ENCODE data around the gene COG7. TPM values are rescaled to one million over a fixed set of nuclear protein-coding genes. Genes with fewer than 3 reads are reported as not detected.
"Not testable (repeated sequence)": the region's sequence is repeated elsewhere in the genome, so short reads cannot be mapped to it uniquely, and the experiment has no call there.

COG7 gene
- total RNA-seq, 1 donor from 2014 or later: 7.1 TPM

- H3K4me3 ChIP-seq (ENCODE audit: low read depth, low read length): no peak overlapping the region
- peak; percentile 100 for DNase-seq (ENCODE audit: low read depth)
Observed at GRCh38 chr16:23466162-23466885, 13.3 kb upstream of the COG7 start.

GRCh38 chr16:23465179-23465578, 12.2 kb upstream of the COG7 start:
- DNase-seq (ENCODE audit: low read depth) (no peak), FAIRE-seq (no peak)
- no peaks in the 10 kb centered on the region for H3K27me3 ChIP-seq (ENCODE audit: control insufficient read depth, insufficient read depth, low read length)
- H3K4me3 ChIP-seq (ENCODE audit: low read depth, low read length): no peak overlapping the region
- TF ChIP-seq CTCF (IDR thresholded peaks at IDR 0.05; ENCODE audit: insufficient read depth, low read length, severe bottlenecking): no peak
- peaks cover 9% of the 10 kb centered on the region for H3K36me3 ChIP-seq (ENCODE audit: control insufficient read depth, insufficient read depth, low read length)

More at GRCh38 chr16:23466162-23466885, 13.3 kb upstream of the COG7 start:
- Histone ChIP-seq H3K36me3 (ENCODE audit: control insufficient read depth, insufficient read depth, low read length) (peaks cover 9% of the 10 kb centered on the region), H3K27me3 (ENCODE audit: control insufficient read depth, insufficient read depth, low read length) (no peaks in the 10 kb centered on the region)
- no peak for TF ChIP-seq CTCF (IDR thresholded peaks at IDR 0.05; ENCODE audit: insufficient read depth, low read length, severe bottlenecking)
- peak; percentile 75 for FAIRE-seq

GRCh38 chr16:23464196-23464595, 11.2 kb upstream of the COG7 start:
- no peak for DNase-seq (ENCODE audit: low read depth)
- no peak for FAIRE-seq
- H3K4me3 ChIP-seq (ENCODE audit: low read depth, low read length): no peak overlapping the region
- no peaks in the 10 kb centered on the region for H3K27me3 ChIP-seq (ENCODE audit: control insufficient read depth, insufficient read depth, low read length)
- peaks cover 9% of the 10 kb centered on the region for H3K36me3 ChIP-seq (ENCODE audit: control insufficient read depth, insufficient read depth, low read length)
- TF ChIP-seq CTCF (IDR thresholded peaks at IDR 0.05; ENCODE audit: insufficient read depth, low read length, severe bottlenecking): no peak

- H3K4me3 ChIP-seq (ENCODE audit: low read depth, low read length); FAIRE-seq; H3K36me3 ChIP-seq (ENCODE audit: control insufficient read depth, insufficient read depth, low read length); DNase-seq (ENCODE audit: low read depth); H3K27me3 ChIP-seq (ENCODE audit: control insufficient read depth, insufficient read depth, low read length): not testable (repeated sequence)
Observed at GRCh38 chr16:23462994-23463393, 10.0 kb upstream of the COG7 start.

GRCh38 chr16:23453338-23454052, 506 bp upstream of the COG7 start:
- DNase-seq (ENCODE audit: low read depth) (no peak), FAIRE-seq (no peak)
- no peaks in the 10 kb centered on the region for H3K27me3 ChIP-seq (ENCODE audit: control insufficient read depth, insufficient read depth, low read length)
- no peaks in the 10 kb centered on the region for H3K36me3 ChIP-seq (ENCODE audit: control insufficient read depth, insufficient read depth, low read length)
- H3K4me3 ChIP-seq (ENCODE audit: low read depth, low read length): peak overlapping the region; percentile 100
- TF ChIP-seq CTCF (IDR thresholded peaks at IDR 0.05; ENCODE audit: insufficient read depth, low read length, severe bottlenecking): no peak

GRCh38 chr16:23452221-23452571, 793 bp downstream of the COG7 start:
- Histone ChIP-seq H3K4me3 (ENCODE audit: low read depth, low read length) (peak overlapping the region; percentile 100), H3K36me3 (ENCODE audit: control insufficient read depth, insufficient read depth, low read length) (no peaks in the 10 kb centered on the region), H3K27me3 (ENCODE audit: control insufficient read depth, insufficient read depth, low read length) (no peaks in the 10 kb centered on the region)
- TF ChIP-seq CTCF (IDR thresholded peaks at IDR 0.05; ENCODE audit: insufficient read depth, low read length, severe bottlenecking): no peak
- DNase-seq (ENCODE audit: low read depth) (no peak), FAIRE-seq (no peak)

Data from bronchial epithelial cell (primary cell).